Natural killer cell (primary cell): Measurements from ENCODE around the gene ZNF750. TPM values are rescaled to one million over a fixed set of nuclear protein-coding genes. Genes with fewer than 3 reads are reported as not detected.
A peak's percentile ranks its signal among the peaks of the same experiment; 100 is the strongest.

Experiments
- ATAC-seq, 3 donors: fragments of 150-1000 bp in 2 of 3; fragments of 200-7000 bp in 1 of 3; cut with Tn5 transposase; 1 replicate in 1 of 3; 2 replicates in 2 of 3; pipeline ENCODE4 v1.10.0; 2021; ENCODE audit warnings: mild to moderate bottlenecking in 2 of 3, moderate library complexity in 2 of 3
- DNase-seq, 2 donors: peaks; one replicate each; pipeline versions ENCODE4 v3.0.0 to v3.0.0-alpha.2; 2013 to 2021; ENCODE audit warnings: mixed read lengths in 1 of 2
- H3K27ac ChIP-seq: one replicate; pipeline ENCODE4 v1.5.1; 2013; ENCODE audit warnings: mild to moderate bottlenecking, low read length
- H3K27me3 ChIP-seq: one replicate; pipeline ENCODE4 v1.6.1; 2013; ENCODE audit warnings: low read length; ENCODE audit not compliant: control insufficient read depth, insufficient read depth
- H3K36me3 ChIP-seq: one replicate; pipeline ENCODE4 v1.6.1; 2013; ENCODE audit warnings: low read length; ENCODE audit not compliant: control insufficient read depth, insufficient read depth
- H3K4me1 ChIP-seq: one replicate; pipeline ENCODE4 v1.6.1; 2013; ENCODE audit warnings: low read length; ENCODE audit not compliant: control insufficient read depth, insufficient read depth
- H3K4me3 ChIP-seq: one replicate; pipeline ENCODE4 v1.5.1; 2013; ENCODE audit warnings: low read length
- H3K9me3 ChIP-seq: one replicate; pipeline ENCODE4 v1.6.1; 2013; ENCODE audit warnings: low read length; ENCODE audit not compliant: control insufficient read depth, insufficient read depth
- H3K27ac Mint-ChIP-seq, 2 donors: one replicate each; pipeline ENCODE4 v1.8.0; 2022; ENCODE audit warnings: mild to moderate bottlenecking in 2 of 2, mixed read lengths in 2 of 2, moderate library complexity in 1 of 2
- H3K27me3 Mint-ChIP-seq, 2 donors: one replicate each; pipeline ENCODE4 v1.8.0; 2022; ENCODE audit warnings: low read depth in 2 of 2, mixed read lengths in 2 of 2
- H3K36me3 Mint-ChIP-seq: one replicate; pipeline ENCODE4 v1.8.0; 2022; ENCODE audit warnings: mixed read lengths
- H3K4me1 Mint-ChIP-seq, 2 donors: one replicate each; pipeline ENCODE4 v1.8.0; 2022; ENCODE audit warnings: mixed read lengths in 2 of 2
- H3K4me3 Mint-ChIP-seq: one replicate; pipeline ENCODE4 v1.8.0; 2022; ENCODE audit warnings: mild to moderate bottlenecking, moderate library complexity, mixed read lengths
- H3K9me3 Mint-ChIP-seq, 2 donors: one replicate each; pipeline ENCODE4 v1.8.0; 2022; ENCODE audit warnings: mixed read lengths in 2 of 2
- CTCF ChIP-seq: fragments of 200-600 bp; IDR thresholded peaks from one replicate; pipeline ENCODE4 v1.8.0; 2022; ENCODE audit warnings: antibody characterized with exemption
- WGBS: methylation state at CpG from one replicate; pipeline ENCODE4 v1.1.7; 2013; ENCODE audit warnings: missing lambda C conversion rate; ENCODE audit not compliant: insufficient coverage; 5-methylcytosine and 5-hydroxymethylcytosine counted together
- intact Hi-C: fragments of 100-400 bp; cut with micrococcal nuclease; formaldehyde crosslinking; loops from one replicate; pipeline ENCODE4 v1.14.2; 2022
- total RNA-seq, 4 donors: library from RNA; stranded (reverse); fragments of 120-200 nt in 1 of 4; gene quantifications; one replicate each; pipeline versions ENCODE4 v1.2.3 to v1.2.4, GENCODE V29; 2013 to 2022

The ZNF750 gene
- total RNA-seq, 3 donors from 2014 or later (not counting 1 experiment from before 2014, with no cell fraction given), result not detected

- no peak for ATAC-seq
- Histone ChIP-seq H3K9me3 (no peaks in the 10 kb centered on the region), H3K27me3 (no peaks in the 10 kb centered on the region), H3K4me3 (no peak overlapping the region), H3K36me3 (peaks cover 2% of the 10 kb centered on the region), H3K4me1 (peaks cover 8% of the 10 kb centered on the region), H3K27ac (no peak overlapping the region)
- WGBS, result 79% methylated on average over 7 of the region's 7 CpGs
- peak overlapping the region; percentile 21 for H3K4me3 Mint-ChIP-seq
- H3K27ac Mint-ChIP-seq, result no peak overlapping the region
- no peak for DNase-seq
- peaks cover 10 to 30% of the 10 kb centered on the region in 2 donors for H3K4me1 Mint-ChIP-seq
- H3K36me3 Mint-ChIP-seq, result no peaks in the 10 kb centered on the region
- TF ChIP-seq CTCF, result no peak
- no peaks in the 10 kb centered on the region for H3K9me3 Mint-ChIP-seq
- H3K27me3 Mint-ChIP-seq, result no peaks in the 10 kb centered on the region
- intact Hi-C loops, result no loop called here
Observed at GRCh38 chr17:82826956-82827355, 12.9 kb downstream of the ZNF750 start.

- no peaks in the 10 kb centered on the region for H3K36me3 Mint-ChIP-seq
- H3K27me3 ChIP-seq, result no peaks in the 10 kb centered on the region
- H3K4me3 ChIP-seq, result no peak overlapping the region
- no peak for TF ChIP-seq CTCF
- H3K36me3 ChIP-seq, result peaks cover 2% of the 10 kb centered on the region
- H3K27ac Mint-ChIP-seq, result no peak overlapping the region
- intact Hi-C loops, result no loop called here
- H3K9me3 Mint-ChIP-seq, result no peaks in the 10 kb centered on the region
- H3K27me3 Mint-ChIP-seq, result no peaks in the 10 kb centered on the region
- no peak overlapping the region for H3K27ac ChIP-seq
- peaks cover 8% of the 10 kb centered on the region for H3K4me1 ChIP-seq
- H3K4me3 Mint-ChIP-seq, result no peak overlapping the region
- ATAC-seq (no peak), DNase-seq (no peak)
- peaks cover 10 to 30% of the 10 kb centered on the region in 2 donors for H3K4me1 Mint-ChIP-seq
- no peaks in the 10 kb centered on the region for H3K9me3 ChIP-seq
Observed at GRCh38 chr17:82826211-82826610, 13.6 kb downstream of the ZNF750 start.

- H3K4me3 ChIP-seq, result no peak overlapping the region
- peaks cover 2% of the 10 kb centered on the region for H3K36me3 Mint-ChIP-seq
Observed at GRCh38 chr17:82825540-82826124, 14.2 kb downstream of the ZNF750 start.

More at GRCh38 chr17:82825540-82826124, 14.2 kb downstream of the ZNF750 start:
- Histone ChIP-seq H3K27ac (no peak overlapping the region), H3K9me3 (no peaks in the 10 kb centered on the region), H3K36me3 (peaks cover 2% of the 10 kb centered on the region), H3K27me3 (no peaks in the 10 kb centered on the region), H3K4me1 (peaks cover 8% of the 10 kb centered on the region)
- 96% methylated on average over 8 of the region's 8 CpGs for WGBS
- ATAC-seq, result no peak
- intact Hi-C loops, result no loop called here
- H3K27ac Mint-ChIP-seq, result no peak overlapping the region
- peaks cover 10 to 31% of the 10 kb centered on the region in 2 donors for H3K4me1 Mint-ChIP-seq
- H3K27me3 Mint-ChIP-seq, result no peaks in the 10 kb centered on the region
- H3K9me3 Mint-ChIP-seq, result no peaks in the 10 kb centered on the region
- DNase-seq, result no peak
- H3K4me3 Mint-ChIP-seq, result no peak overlapping the region
- TF ChIP-seq CTCF, result no peak
